Neuronal stem cell (in vitro differentiated cells): ENCODE data around the gene USP24.
A peak's percentile ranks its signal among the peaks of the same experiment; 100 is the strongest.

ENCODE experiments used
- DNase-seq: peaks from one replicate; pipeline ENCODE4 v3.0.0-alpha.2; 2013; ENCODE audit warnings: low spot score
- H2AFZ ChIP-seq: one replicate; pipeline ENCODE4 v1.6.1; 2013; ENCODE audit warnings: mild to moderate bottlenecking, low read length, inconsistent platforms
- H2AK5ac ChIP-seq: 2 replicates; pipeline ENCODE4 v1.6.1; 2013; ENCODE audit warnings: low read depth, mild to moderate bottlenecking, inconsistent platforms, low read length, moderate library complexity, mixed read lengths
- H2BK120ac ChIP-seq: 2 replicates; pipeline ENCODE4 v1.6.1; 2013; ENCODE audit warnings: low read depth, mild to moderate bottlenecking, inconsistent platforms, low read length, moderate library complexity, mixed read lengths
- H2BK12ac ChIP-seq: one replicate; pipeline ENCODE4 v1.6.1; 2013; ENCODE audit warnings: low read length, inconsistent platforms
- H2BK15ac ChIP-seq: 2 replicates; pipeline ENCODE4 v1.6.1; 2013; ENCODE audit warnings: mild to moderate bottlenecking, low read length, inconsistent platforms, mixed read lengths
- H2BK5ac ChIP-seq: one replicate; pipeline ENCODE4 v1.6.1; 2013; ENCODE audit warnings: inconsistent platforms, mild to moderate bottlenecking, low read length, moderate library complexity
- H3K14ac ChIP-seq: one replicate; pipeline ENCODE4 v1.6.1; 2013; ENCODE audit warnings: low read length, inconsistent platforms
- H3K18ac ChIP-seq: 2 replicates; pipeline ENCODE4 v1.6.1; 2013; ENCODE audit warnings: low read length, inconsistent platforms
- H3K23ac ChIP-seq: 2 replicates; pipeline ENCODE4 v1.6.1; 2013; ENCODE audit warnings: low read depth, mild to moderate bottlenecking, mixed read lengths, low read length, inconsistent platforms; ENCODE audit not compliant: poor library complexity
- H3K27ac ChIP-seq: replicated peaks from 3 replicates; pipeline ENCODE4 v1.5.1; 2013; ENCODE audit warnings: low read length, inconsistent platforms
- H3K27me3 ChIP-seq, 3 experiments: 2 replicates each; pipeline ENCODE4 v1.6.1; 2013; ENCODE audit warnings: low read length in 3 of 3, mild to moderate bottlenecking in 2 of 3, inconsistent platforms in 1 of 3, low read depth in 1 of 3, mixed read lengths in 1 of 3, moderate library complexity in 1 of 3; ENCODE audit not compliant: control insufficient read depth in 3 of 3, insufficient read depth in 3 of 3
- H3K36me3 ChIP-seq, 2 donors: replicated peaks in 1 of 2; 2 replicates each; pipeline ENCODE4 v1.6.1; 2013; ENCODE audit warnings: low read length in 2 of 2; ENCODE audit not compliant: control insufficient read depth in 2 of 2, insufficient read depth in 2 of 2
- H3K4ac ChIP-seq: 2 replicates; pipeline ENCODE4 v1.6.1; 2013; ENCODE audit warnings: inconsistent platforms, mild to moderate bottlenecking, low read length, moderate library complexity
- H3K4me1 ChIP-seq, 2 donors: 1 replicate in 1 of 2; 2 replicates in 1 of 2; pipeline ENCODE4 v1.6.1; 2013; ENCODE audit warnings: low read length in 2 of 2, low read depth in 1 of 2; ENCODE audit not compliant: control insufficient read depth in 2 of 2, insufficient read depth in 1 of 2
- H3K4me2 ChIP-seq: one replicate; pipeline ENCODE4 v1.6.1; 2013; ENCODE audit warnings: mild to moderate bottlenecking, low read length, inconsistent platforms; ENCODE audit not compliant: insufficient read depth, poor library complexity, severe bottlenecking
- H3K4me3 ChIP-seq, 2 donors: 2 replicates each; pipeline ENCODE4 v1.5.1; 2013; ENCODE audit warnings: low read length in 2 of 2, mild to moderate bottlenecking in 2 of 2, inconsistent platforms in 1 of 2, moderate library complexity in 1 of 2
- H3K79me1 ChIP-seq: one replicate; pipeline ENCODE4 v1.6.1; 2013; ENCODE audit warnings: low read depth, mild to moderate bottlenecking, inconsistent platforms, low read length, moderate library complexity
- H3K9ac ChIP-seq: one replicate; pipeline ENCODE4 v1.6.1; 2013; ENCODE audit warnings: mild to moderate bottlenecking, low read depth, low read length, inconsistent platforms; ENCODE audit not compliant: poor library complexity
- H3K9me3 ChIP-seq, 2 donors: replicated peaks in 1 of 2; 2 replicates each; pipeline versions ENCODE3 to v1.6.1; 2013; ENCODE audit warnings: low read length in 2 of 2, mild to moderate bottlenecking in 2 of 2, inconsistent platforms in 1 of 2, low read depth in 1 of 2, mixed read lengths in 1 of 2, moderate library complexity in 1 of 2; ENCODE audit not compliant: control insufficient read depth in 2 of 2, insufficient read depth in 1 of 2
- H4K8ac ChIP-seq: one replicate; pipeline ENCODE4 v1.6.1; 2013; ENCODE audit warnings: low read depth, mild to moderate bottlenecking, inconsistent platforms, low read length, moderate library complexity
- H4K91ac ChIP-seq: one replicate; pipeline ENCODE4 v1.6.1; 2013; ENCODE audit warnings: low read length, low read depth, mild to moderate bottlenecking, inconsistent platforms; ENCODE audit not compliant: poor library complexity
- WGBS, 2 donors: extraction: QIAGEN DNeasy Blood & Tissue Kit; methylation state at CpG; one replicate each; pipeline ENCODE4 v1.1.7; 2013; ENCODE audit warnings: missing lambda C conversion rate in 2 of 2, mixed read lengths in 1 of 2; ENCODE audit not compliant: insufficient read length in 2 of 2, insufficient replicate concordance in 1 of 2; ENCODE audit errors: extremely low coverage in 2 of 2; 5-methylcytosine and 5-hydroxymethylcytosine counted together

Gene USP24

GRCh38 chr1:55054396-55054795 lies 160.8 kb downstream of the USP24 start:
- Histone ChIP-seq H3K4ac (no peak overlapping the region), H3K27ac (no peak overlapping the region), H3K27me3 (peaks cover 0 to 12% (median 0%) of the 10 kb centered on the region in 3 experiments), H3K18ac (peak overlapping the region; percentile 77), H3K9ac (no peak overlapping the region), H2BK12ac (no peak overlapping the region), H3K4me3 (no peak overlapping the region), H2AFZ (no peak overlapping the region), H2BK5ac (no peak overlapping the region), H3K23ac (peak overlapping the region; percentile 3), H3K4me1 (no peaks in the 10 kb centered on the region), H4K8ac (no peak overlapping the region), H3K9me3 (no peaks in the 10 kb centered on the region), H3K79me1 (no peaks in the 10 kb centered on the region), H3K36me3 (peaks cover 0 to 6% of the 10 kb centered on the region in 2 donors), H2BK15ac (no peak overlapping the region), H2AK5ac (no peak overlapping the region), H4K91ac (no peak overlapping the region), H3K14ac (no peak overlapping the region), H2BK120ac (no peak overlapping the region), H3K4me2 (no peak overlapping the region)
- WGBS, 2 donors: no CpG with 5 or more reads among the region's 5 CpGs
- DNase-seq: no peak

- no peak overlapping the region for H2AK5ac ChIP-seq
- peaks cover 0 to 6% of the 10 kb centered on the region in 2 donors for H3K36me3 ChIP-seq
- no peak overlapping the region for H2BK120ac ChIP-seq
- no CpG with 5 or more reads among the region's 7 CpGs for WGBS, 2 donors
- no peak overlapping the region for H3K23ac ChIP-seq
- H2BK5ac ChIP-seq: no peak overlapping the region
- H3K27me3 ChIP-seq: peaks cover 0 to 12% (median 0%) of the 10 kb centered on the region in 3 experiments
- H3K27ac ChIP-seq: no peak overlapping the region
- H3K4ac ChIP-seq: no peak overlapping the region
- H3K18ac ChIP-seq: peak overlapping the region; percentile 6
- H3K9me3 ChIP-seq: no peaks in the 10 kb centered on the region
- no peak overlapping the region for H3K4me2 ChIP-seq
- H3K4me3 ChIP-seq: no peak overlapping the region
- no peak overlapping the region for H3K14ac ChIP-seq
- no peak overlapping the region for H4K91ac ChIP-seq
- no peak overlapping the region for H2BK15ac ChIP-seq
- H2BK12ac ChIP-seq: no peak overlapping the region
- H2AFZ ChIP-seq: no peak overlapping the region
- H3K4me1 ChIP-seq: no peaks in the 10 kb centered on the region
- DNase-seq: no peak
- H4K8ac ChIP-seq: no peak overlapping the region
- no peak overlapping the region for H3K9ac ChIP-seq
- no peaks in the 10 kb centered on the region for H3K79me1 ChIP-seq
Observed at GRCh38 chr1:55053265-55053954, 161.8 kb downstream of the USP24 start.

GRCh38 chr1:55052221-55053142 lies 162.7 kb downstream of the USP24 start:
- no peak overlapping the region for H3K4me2 ChIP-seq
- peaks cover 0 to 3% of the 10 kb centered on the region in 2 donors for H3K36me3 ChIP-seq
- peak overlapping the region; percentile 71 for H3K23ac ChIP-seq
- DNase-seq: no peak
- H3K4ac ChIP-seq: no peak overlapping the region
- H4K8ac ChIP-seq: peak overlapping the region; percentile 66
- no peak overlapping the region for H3K18ac ChIP-seq
- no peak overlapping the region for H2AFZ ChIP-seq
- no peak overlapping the region for H3K14ac ChIP-seq
- H3K9me3 ChIP-seq: no peaks in the 10 kb centered on the region
- no peak overlapping the region for H2BK120ac ChIP-seq
- no peak overlapping the region for H2BK12ac ChIP-seq
- WGBS, 2 donors: no CpG with 5 or more reads among the region's 29 CpGs
- H2BK15ac ChIP-seq: no peak overlapping the region
- H3K9ac ChIP-seq: peak overlapping the region; percentile 50
- H3K27ac ChIP-seq: no peak overlapping the region
- H4K91ac ChIP-seq: no peak overlapping the region
- H3K4me3 ChIP-seq: no peak overlapping the region
- H2AK5ac ChIP-seq: no peak overlapping the region
- H3K27me3 ChIP-seq: peaks cover 0 to 12% (median 0%) of the 10 kb centered on the region in 3 experiments
- H3K79me1 ChIP-seq: no peaks in the 10 kb centered on the region
- H3K4me1 ChIP-seq: no peaks in the 10 kb centered on the region
- no peak overlapping the region for H2BK5ac ChIP-seq

GRCh38 chr1:55051621-55052020 lies 163.5 kb downstream of the USP24 start:
- H3K9ac ChIP-seq: no peak overlapping the region
- no peak overlapping the region for H3K23ac ChIP-seq
- no peak overlapping the region for H2BK5ac ChIP-seq
- no peak for DNase-seq
- no peak overlapping the region for H2BK12ac ChIP-seq
- H2AK5ac ChIP-seq: no peak overlapping the region
- no peak overlapping the region for H2BK15ac ChIP-seq
- H3K27ac ChIP-seq: no peak overlapping the region
- no peaks in the 10 kb centered on the region for H3K4me1 ChIP-seq
- H3K79me1 ChIP-seq: no peaks in the 10 kb centered on the region
- no peak overlapping the region for H2AFZ ChIP-seq
- H4K8ac ChIP-seq: no peak overlapping the region
- H3K36me3 ChIP-seq: peaks cover 0 to 3% of the 10 kb centered on the region in 2 donors
- no peaks in the 10 kb centered on the region for H3K9me3 ChIP-seq
- no peak overlapping the region for H2BK120ac ChIP-seq
- H3K18ac ChIP-seq: no peak overlapping the region
- H3K14ac ChIP-seq: no peak overlapping the region
- no CpG with 5 or more reads among the region's 9 CpGs for WGBS, 2 donors
- H3K4me3 ChIP-seq: no peak overlapping the region
- H3K4me2 ChIP-seq: no peak overlapping the region
- no peak overlapping the region for H3K4ac ChIP-seq
- peaks cover 0 to 14% (median 0%) of the 10 kb centered on the region in 3 experiments for H3K27me3 ChIP-seq
- H4K91ac ChIP-seq: no peak overlapping the region
